ENCODE data around the gene KIF12. TPM values are rescaled to one million over a fixed set of nuclear protein-coding genes. Genes with fewer than 3 reads are reported as not detected.
"Not testable (repeated sequence)": the region's sequence is repeated elsewhere in the genome, so short reads cannot be mapped to it uniquely, and the experiment has no call there.

KIF12 gene
- total RNA-seq, 1 donor from 2014 or later: 3.3 TPM

- no peaks in the 10 kb centered on the region for H3K4me1 Mint-ChIP-seq
- no peak overlapping the region for H3K27ac Mint-ChIP-seq
- TF ChIP-seq, protein P1, sequence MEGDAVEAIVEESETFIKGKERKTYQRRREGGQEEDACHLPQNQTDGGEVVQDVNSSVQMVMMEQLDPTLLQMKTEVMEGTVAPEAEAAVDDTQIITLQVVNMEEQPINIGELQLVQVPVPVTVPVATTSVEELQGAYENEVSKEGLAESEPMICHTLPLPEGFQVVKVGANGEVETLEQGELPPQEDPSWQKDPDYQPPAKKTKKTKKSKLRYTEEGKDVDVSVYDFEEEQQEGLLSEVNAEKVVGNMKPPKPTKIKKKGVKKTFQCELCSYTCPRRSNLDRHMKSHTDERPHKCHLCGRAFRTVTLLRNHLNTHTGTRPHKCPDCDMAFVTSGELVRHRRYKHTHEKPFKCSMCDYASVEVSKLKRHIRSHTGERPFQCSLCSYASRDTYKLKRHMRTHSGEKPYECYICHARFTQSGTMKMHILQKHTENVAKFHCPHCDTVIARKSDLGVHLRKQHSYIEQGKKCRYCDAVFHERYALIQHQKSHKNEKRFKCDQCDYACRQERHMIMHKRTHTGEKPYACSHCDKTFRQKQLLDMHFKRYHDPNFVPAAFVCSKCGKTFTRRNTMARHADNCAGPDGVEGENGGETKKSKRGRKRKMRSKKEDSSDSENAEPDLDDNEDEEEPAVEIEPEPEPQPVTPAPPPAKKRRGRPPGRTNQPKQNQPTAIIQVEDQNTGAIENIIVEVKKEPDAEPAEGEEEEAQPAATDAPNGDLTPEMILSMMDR (IDR thresholded peaks at IDR 0.05; ENCODE audit: unreplicated experiment): no peak
- H3K9me3 Mint-ChIP-seq: peaks cover 20% of the 10 kb centered on the region
- H3K4me3 Mint-ChIP-seq: no peak overlapping the region
- H3K27me3 Mint-ChIP-seq (ENCODE audit: low read depth): no peaks in the 10 kb centered on the region
- peaks cover 67% of the 10 kb centered on the region for H3K36me3 Mint-ChIP-seq
- no peak for DNase-seq (ENCODE audit: low spot score in 2 of 2, unreplicated experiment in 2 of 2)
These were observed 50.3 kb downstream of the KIF12 start for GRCh38 chr9:114048533-114049415.

DNA sequence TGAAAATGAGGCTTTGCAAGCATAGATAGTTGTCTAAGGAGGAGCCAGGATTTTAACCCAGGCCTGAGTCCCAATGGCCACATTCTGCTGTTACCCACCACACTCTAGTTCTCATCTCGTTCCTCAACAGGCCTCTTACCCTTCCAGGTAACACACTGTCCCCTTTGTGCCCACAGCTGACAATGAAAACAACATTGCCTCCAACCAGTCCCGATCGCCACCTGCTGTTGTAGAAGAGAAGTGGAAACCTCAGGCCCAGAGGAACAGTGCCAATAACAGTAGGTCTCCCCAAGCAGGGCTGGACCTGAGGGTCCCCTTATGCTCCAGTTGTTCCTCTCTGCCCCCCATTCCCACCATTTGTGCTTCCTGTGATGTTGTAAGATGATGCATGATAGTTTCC, 51.4 kb downstream of the KIF12 start:
- no peak overlapping the region for H3K27ac Mint-ChIP-seq
- H3K36me3 Mint-ChIP-seq: peaks cover 72% of the 10 kb centered on the region
- no peaks in the 10 kb centered on the region for H3K4me1 Mint-ChIP-seq
- TF ChIP-seq, protein P1 (IDR thresholded peaks at IDR 0.05; ENCODE audit: unreplicated experiment): no peak
- DNase-seq (ENCODE audit: low spot score in 2 of 2, unreplicated experiment in 2 of 2): no peak
- no peak overlapping the region for H3K4me3 Mint-ChIP-seq
- H3K9me3 Mint-ChIP-seq: peaks cover 29% of the 10 kb centered on the region
- H3K27me3 Mint-ChIP-seq (ENCODE audit: low read depth): no peaks in the 10 kb centered on the region

GRCh38 chr9:114046875-114047274, 52.2 kb downstream of the KIF12 start:
- Mint-ChIP-seq H3K27me3 (ENCODE audit: low read depth) (no peaks in the 10 kb centered on the region), H3K4me3 (no peak overlapping the region), H3K4me1 (no peaks in the 10 kb centered on the region), H3K36me3 (peaks cover 73% of the 10 kb centered on the region), H3K9me3 (peaks cover 33% of the 10 kb centered on the region), H3K27ac (no peak overlapping the region)
- DNase-seq (ENCODE audit: low spot score in 2 of 2, unreplicated experiment in 2 of 2): no peak
- TF ChIP-seq, protein P1 (IDR thresholded peaks at IDR 0.05; ENCODE audit: unreplicated experiment): no peak

- no peak for DNase-seq (ENCODE audit: low spot score in 2 of 2, unreplicated experiment in 2 of 2)
- H3K4me3 Mint-ChIP-seq: no peak overlapping the region
- H3K9me3 Mint-ChIP-seq: peaks cover 34% of the 10 kb centered on the region
- TF ChIP-seq, protein P1 (IDR thresholded peaks at IDR 0.05; ENCODE audit: unreplicated experiment): no peak
- H3K27ac Mint-ChIP-seq: no peak overlapping the region
- H3K4me1 Mint-ChIP-seq: no peaks in the 10 kb centered on the region
- H3K36me3 Mint-ChIP-seq: peaks cover 72% of the 10 kb centered on the region
- H3K27me3 Mint-ChIP-seq (ENCODE audit: low read depth): no peaks in the 10 kb centered on the region
These were observed 52.8 kb downstream of the KIF12 start for GRCh38 chr9:114046237-114046755.

GRCh38 chr9:114043660-114044059, 55.4 kb downstream of the KIF12 start:
- not testable (repeated sequence) for H3K4me3 Mint-ChIP-seq, H3K4me1 Mint-ChIP-seq
- peaks cover 65% of the 10 kb centered on the region for H3K36me3 Mint-ChIP-seq

More at GRCh38 chr9:114043660-114044059, 55.4 kb downstream of the KIF12 start:
- H3K27me3 Mint-ChIP-seq (ENCODE audit: low read depth); DNase-seq (ENCODE audit: low spot score in 2 of 2, unreplicated experiment in 2 of 2); H3K27ac Mint-ChIP-seq: not testable (repeated sequence)
- H3K9me3 Mint-ChIP-seq: peaks cover 34% of the 10 kb centered on the region

Other genes with a start within 250 kb of the KIF12 start
- 78.4 to 83.9 TPM (median 78.9 TPM) in 3 replicates for gene ZNF618, start 223.0 kb downstream of the KIF12 start, total RNA-seq
- 0.16 to 0.22 TPM in 2 of 3 replicates, not detected in the other for gene AMBP, start 21.0 kb downstream of the KIF12 start, total RNA-seq
- 126 to 138 TPM (median 129 TPM) in 3 replicates for gene COL27A1, start 56.2 kb upstream of the KIF12 start, total RNA-seq
- not detected in 3 replicates for gene ORM1, start 223.8 kb upstream of the KIF12 start, total RNA-seq
- gene ORM2, start 230.6 kb upstream of the KIF12 start, total RNA-seq: not detected in 3 replicates

All from mesothelial cell of epicardium (in vitro differentiated cells).